IMR-90 (cell line): ENCODE measurements around the gene NT5DC1.
A peak's percentile ranks its signal among the peaks of the same experiment; 100 is the strongest.

Experiments used
- BHLHE40 ChIP-seq: fragments of 150-350 bp; IDR thresholded peaks from 2 replicates; pipeline ENCODE4 v1.6.1; 2016; ENCODE audit warnings: mild to moderate bottlenecking, low read depth, low read length
- CEBPB ChIP-seq: IDR thresholded peaks from 2 replicates; pipeline ENCODE4 v1.6.1; 2012; ENCODE audit warnings: low read depth, low read length, improper control_type of control experiment
- CHD1 ChIP-seq: IDR thresholded peaks from 2 replicates; pipeline ENCODE4 v1.6.1; 2012; ENCODE audit warnings: low read depth, low read length, improper control_type of control experiment
- FOS ChIP-seq: fragments of 150-350 bp; IDR thresholded peaks from 2 replicates; pipeline ENCODE4 v1.6.1; 2016; ENCODE audit warnings: low read depth, low read length
- NFE2L2 ChIP-seq: fragments of 150-350 bp; IDR thresholded peaks from 2 replicates; pipeline ENCODE4 v1.6.1; 2016; ENCODE audit warnings: low read depth, mild to moderate bottlenecking, low read length
- POLR2A ChIP-seq: IDR thresholded peaks from 2 replicates; pipeline ENCODE4 v1.6.1; 2012; ENCODE audit warnings: mild to moderate bottlenecking, low read depth, low read length
- RAD21 ChIP-seq: IDR thresholded peaks from 2 replicates; pipeline ENCODE4 v1.6.1; 2012; ENCODE audit warnings: low read length, improper control_type of control experiment
- RCOR1 ChIP-seq: IDR thresholded peaks from 2 replicates; pipeline ENCODE4 v1.6.1; 2012; ENCODE audit warnings: mild to moderate bottlenecking, low read length, improper control_type of control experiment; ENCODE audit not compliant: insufficient replicate concordance
- SMC3 ChIP-seq: fragments of 150-350 bp; IDR thresholded peaks from 2 replicates; pipeline ENCODE4 v1.6.1; 2016; ENCODE audit warnings: low read depth, mild to moderate bottlenecking, antibody characterized with exemption, low read length, moderate library complexity
- TF ChIP-seq, protein P1 (sequence below): conservative IDR thresholded peaks from 2 replicates; pipeline ENCODE4 v1.5.1; 2012; ENCODE audit warnings: mild to moderate bottlenecking, low read depth, low read length, improper control_type of control experiment
- TF ChIP-seq, protein P2 (sequence below): fragments of 150-350 bp; IDR thresholded peaks from 2 replicates; pipeline ENCODE4 v1.6.1; 2017; ENCODE audit warnings: mild to moderate bottlenecking, antibody characterized with exemption, low read length, low read depth
- TF ChIP-seq, protein P3 (sequence below): fragments of 150-350 bp; IDR thresholded peaks from 2 replicates; pipeline ENCODE4 v1.6.1; 2016; ENCODE audit warnings: low read depth, mild to moderate bottlenecking, low read length, moderate library complexity, borderline replicate concordance

DNA sequence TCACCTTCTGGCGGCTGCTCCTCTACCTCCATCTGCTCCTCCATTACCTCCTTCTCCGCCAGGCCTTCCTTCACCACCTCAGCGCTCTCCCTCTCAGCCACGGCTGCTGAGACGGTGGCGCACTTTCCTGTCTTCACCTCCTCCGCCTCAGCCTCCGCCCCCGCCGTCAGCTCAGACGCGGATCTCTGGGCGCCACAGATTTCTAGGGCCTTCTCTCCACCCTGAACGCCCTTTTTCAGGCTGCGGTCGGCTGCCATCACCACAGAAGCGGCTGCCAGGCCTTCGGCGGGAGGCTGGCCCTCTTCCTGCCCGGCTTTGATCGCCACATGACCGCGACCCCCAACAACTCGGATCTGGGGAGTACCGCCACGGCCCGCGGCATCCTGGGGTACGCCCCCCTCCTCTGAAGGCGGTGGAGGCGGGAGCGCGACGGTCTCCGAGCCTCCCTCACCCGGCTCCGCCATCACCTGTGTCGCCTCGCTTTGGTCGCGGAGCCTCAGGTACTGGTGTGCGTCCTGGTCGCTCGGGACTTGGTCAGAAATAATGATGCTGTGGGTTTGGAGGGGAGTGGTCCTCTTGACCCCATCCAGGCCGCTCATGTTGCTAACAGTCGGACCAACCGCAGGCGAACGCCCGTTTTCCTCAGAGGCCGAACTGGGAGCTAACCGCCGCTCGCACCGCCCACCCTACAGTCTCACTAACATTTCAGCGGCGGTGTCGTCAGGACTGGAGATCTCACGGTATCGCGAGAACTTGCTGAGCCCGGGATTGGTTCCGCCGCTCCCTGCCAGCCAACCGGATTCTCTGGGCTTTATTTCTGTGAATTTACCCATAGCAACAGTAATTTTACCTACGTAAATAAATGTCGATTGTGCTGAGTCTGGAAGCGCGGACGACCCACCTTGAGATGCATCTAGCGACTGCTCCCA lies 178.8 kb downstream of the NT5DC1 start, which contains the start of gene TSPYL1:
- no peak for TF ChIP-seq RAD21
- TF ChIP-seq, protein P1, sequence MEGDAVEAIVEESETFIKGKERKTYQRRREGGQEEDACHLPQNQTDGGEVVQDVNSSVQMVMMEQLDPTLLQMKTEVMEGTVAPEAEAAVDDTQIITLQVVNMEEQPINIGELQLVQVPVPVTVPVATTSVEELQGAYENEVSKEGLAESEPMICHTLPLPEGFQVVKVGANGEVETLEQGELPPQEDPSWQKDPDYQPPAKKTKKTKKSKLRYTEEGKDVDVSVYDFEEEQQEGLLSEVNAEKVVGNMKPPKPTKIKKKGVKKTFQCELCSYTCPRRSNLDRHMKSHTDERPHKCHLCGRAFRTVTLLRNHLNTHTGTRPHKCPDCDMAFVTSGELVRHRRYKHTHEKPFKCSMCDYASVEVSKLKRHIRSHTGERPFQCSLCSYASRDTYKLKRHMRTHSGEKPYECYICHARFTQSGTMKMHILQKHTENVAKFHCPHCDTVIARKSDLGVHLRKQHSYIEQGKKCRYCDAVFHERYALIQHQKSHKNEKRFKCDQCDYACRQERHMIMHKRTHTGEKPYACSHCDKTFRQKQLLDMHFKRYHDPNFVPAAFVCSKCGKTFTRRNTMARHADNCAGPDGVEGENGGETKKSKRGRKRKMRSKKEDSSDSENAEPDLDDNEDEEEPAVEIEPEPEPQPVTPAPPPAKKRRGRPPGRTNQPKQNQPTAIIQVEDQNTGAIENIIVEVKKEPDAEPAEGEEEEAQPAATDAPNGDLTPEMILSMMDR, result 0 out of 2 replicates have a peak, but pooled peaks have one; percentile 13
- TF ChIP-seq CHD1, result no peak; the same call in 1 of the 2 replicates
- TF ChIP-seq, protein P2, sequence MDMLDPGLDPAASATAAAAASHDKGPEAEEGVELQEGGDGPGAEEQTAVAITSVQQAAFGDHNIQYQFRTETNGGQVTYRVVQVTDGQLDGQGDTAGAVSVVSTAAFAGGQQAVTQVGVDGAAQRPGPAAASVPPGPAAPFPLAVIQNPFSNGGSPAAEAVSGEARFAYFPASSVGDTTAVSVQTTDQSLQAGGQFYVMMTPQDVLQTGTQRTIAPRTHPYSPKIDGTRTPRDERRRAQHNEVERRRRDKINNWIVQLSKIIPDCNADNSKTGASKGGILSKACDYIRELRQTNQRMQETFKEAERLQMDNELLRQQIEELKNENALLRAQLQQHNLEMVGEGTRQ, result no peak
- TF ChIP-seq, protein P3, sequence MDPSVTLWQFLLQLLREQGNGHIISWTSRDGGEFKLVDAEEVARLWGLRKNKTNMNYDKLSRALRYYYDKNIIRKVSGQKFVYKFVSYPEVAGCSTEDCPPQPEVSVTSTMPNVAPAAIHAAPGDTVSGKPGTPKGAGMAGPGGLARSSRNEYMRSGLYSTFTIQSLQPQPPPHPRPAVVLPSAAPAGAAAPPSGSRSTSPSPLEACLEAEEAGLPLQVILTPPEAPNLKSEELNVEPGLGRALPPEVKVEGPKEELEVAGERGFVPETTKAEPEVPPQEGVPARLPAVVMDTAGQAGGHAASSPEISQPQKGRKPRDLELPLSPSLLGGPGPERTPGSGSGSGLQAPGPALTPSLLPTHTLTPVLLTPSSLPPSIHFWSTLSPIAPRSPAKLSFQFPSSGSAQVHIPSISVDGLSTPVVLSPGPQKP, result no peak
- peak; percentile 94 for TF ChIP-seq POLR2A
- no peak for TF ChIP-seq NFE2L2
- TF ChIP-seq FOS, result peak; percentile 14; the same call in 1 of the 2 replicates
- peak; percentile 46; the same call in 1 of the 2 replicates for TF ChIP-seq CEBPB
- TF ChIP-seq BHLHE40, result no peak
- TF ChIP-seq SMC3, result no peak
- no peak for TF ChIP-seq RCOR1
